Stimulated activated CD4-positive, alpha-beta T cell treated with anti-CD3 and anti-CD28 coated beads, Interleukin-15, amount 100 ng/mL, for 1 hour (primary cell): ENCODE data around the gene RAC2.
A peak's percentile ranks its signal among the peaks of the same experiment; 100 is the strongest.

Source experiments
- DNase-seq, 2 donors: peaks; one replicate each; pipeline ENCODE4 v3.0.0-alpha.2; 2020; ENCODE audit warnings: low read depth in 1 of 2, low spot score in 1 of 2

The RAC2 gene

GRCh38 chr22:37244114-37244921 lies at the start of gene RAC2:
RAC2 (minus strand) TSS chr22:37244269; CDS start chr22:37244148, 121 bp downstream.
- peak; percentile 81 for DNase-seq

GRCh38 chr22:37293172-37293571 lies 49.1 kb upstream of the RAC2 start:
- DNase-seq, result no peak

DNA sequence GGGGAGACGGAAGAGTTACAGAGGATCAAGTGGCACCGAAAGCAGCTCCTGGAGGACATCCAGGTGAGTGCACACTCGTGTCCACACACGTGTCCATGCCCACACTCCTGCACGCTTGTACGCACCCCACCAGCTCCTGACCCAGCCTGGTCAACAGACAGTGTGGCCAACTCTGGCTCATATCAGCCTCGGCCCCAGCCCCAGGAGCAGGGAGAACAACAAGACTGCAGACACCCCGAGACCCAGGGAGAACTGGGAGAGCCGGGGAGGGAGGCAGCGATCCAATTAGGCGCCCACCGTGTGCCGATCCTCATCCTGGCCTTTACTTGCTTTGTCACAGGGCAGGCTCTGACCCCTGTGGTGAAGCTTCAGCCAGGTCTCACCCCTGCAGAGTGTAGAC lies 48.6 kb upstream of the RAC2 start:
- no peak for DNase-seq

DNA sequence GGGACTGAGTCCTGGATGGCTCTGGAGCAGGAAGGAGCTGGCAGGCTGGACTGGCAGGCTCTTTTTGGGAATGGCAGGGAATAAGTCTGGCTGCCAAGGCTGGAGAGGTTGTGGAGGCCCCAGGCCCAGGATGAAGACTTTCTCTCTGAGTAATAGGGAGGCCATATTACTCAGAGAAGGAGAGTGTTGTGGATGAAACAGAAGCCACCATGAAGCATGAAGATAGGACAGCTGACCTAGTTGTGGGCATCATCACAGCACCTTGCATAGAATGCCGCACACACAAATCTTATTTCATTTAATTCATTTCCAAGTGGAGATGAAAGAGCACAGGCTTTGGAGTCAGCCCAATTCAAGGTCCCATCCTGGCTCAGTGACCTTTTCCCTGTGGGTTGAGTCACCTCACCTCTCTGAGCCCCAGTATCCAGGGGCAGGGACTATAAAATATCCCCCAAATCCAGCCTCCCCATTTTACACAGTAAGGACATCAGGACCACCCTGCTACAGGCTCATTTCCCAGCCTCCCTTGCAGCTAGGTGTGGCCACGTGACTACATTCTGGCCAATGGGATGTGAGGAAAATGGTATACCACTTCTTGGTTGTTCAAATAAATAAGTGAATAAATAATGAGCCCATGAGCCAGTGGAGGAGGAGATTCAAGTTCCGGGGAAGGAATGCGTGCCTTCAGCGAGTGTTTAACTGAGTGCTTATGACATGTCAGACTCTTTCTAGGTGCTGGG lies 47.7 kb upstream of the RAC2 start:
- DNase-seq, result no peak

GRCh38 chr22:37290737-37291136 lies 46.7 kb upstream of the RAC2 start:
- no peak for DNase-seq

DNA sequence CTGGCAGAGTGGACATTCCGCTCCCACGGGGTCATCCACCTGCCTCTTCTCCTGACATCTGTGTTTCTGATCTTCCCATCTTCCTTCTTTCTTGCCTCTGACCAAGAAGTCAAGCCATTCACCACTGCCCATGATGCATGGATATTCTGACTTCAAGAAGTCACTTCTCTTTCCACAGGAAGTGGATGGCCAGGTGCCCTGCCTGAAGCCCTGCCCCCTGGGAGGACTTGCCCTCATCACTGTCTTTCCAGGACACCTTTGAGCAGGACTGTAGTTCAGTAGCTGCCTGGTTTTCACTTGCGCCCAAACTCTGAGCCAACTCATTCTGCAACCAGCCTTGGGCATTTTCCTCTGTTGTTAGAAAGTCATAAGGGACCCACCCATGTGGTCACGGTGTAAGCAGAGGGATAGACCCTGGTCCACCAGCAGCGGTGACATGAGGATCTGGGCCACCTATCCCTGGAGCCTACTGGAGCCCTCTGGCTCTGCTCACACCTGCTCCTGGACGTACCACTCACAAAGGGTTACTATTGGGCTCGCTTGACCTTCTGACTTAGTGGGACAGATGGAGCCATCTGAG lies 45.2 kb upstream of the RAC2 start:
- DNase-seq, result no peak

- no peak for DNase-seq
Measured at GRCh38 chr22:37288521-37288920, 44.5 kb upstream of the RAC2 start.

GRCh38 chr22:37287550-37287951 lies 43.5 kb upstream of the RAC2 start:
- no peak for DNase-seq

DNA sequence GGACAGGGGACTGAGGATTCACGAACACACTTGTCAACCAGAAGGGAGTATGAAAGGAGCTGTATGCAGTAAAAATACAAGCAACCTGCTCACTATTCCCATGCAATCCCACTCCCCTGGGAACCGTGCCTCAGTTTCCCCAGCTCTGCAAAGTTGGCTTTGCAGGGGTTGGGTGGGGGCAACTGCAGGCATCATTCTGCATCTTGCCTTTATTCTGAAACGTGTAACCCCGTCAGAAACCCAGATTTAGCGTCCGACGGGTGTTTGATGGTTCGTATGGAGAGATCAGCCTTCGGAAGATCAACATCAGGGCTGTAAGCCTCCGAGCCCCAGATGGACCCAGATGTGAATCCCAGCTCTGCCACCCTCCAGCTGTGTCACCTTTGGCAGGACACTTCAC lies 41.9 kb upstream of the RAC2 start:
- DNase-seq, result no peak

DNA sequence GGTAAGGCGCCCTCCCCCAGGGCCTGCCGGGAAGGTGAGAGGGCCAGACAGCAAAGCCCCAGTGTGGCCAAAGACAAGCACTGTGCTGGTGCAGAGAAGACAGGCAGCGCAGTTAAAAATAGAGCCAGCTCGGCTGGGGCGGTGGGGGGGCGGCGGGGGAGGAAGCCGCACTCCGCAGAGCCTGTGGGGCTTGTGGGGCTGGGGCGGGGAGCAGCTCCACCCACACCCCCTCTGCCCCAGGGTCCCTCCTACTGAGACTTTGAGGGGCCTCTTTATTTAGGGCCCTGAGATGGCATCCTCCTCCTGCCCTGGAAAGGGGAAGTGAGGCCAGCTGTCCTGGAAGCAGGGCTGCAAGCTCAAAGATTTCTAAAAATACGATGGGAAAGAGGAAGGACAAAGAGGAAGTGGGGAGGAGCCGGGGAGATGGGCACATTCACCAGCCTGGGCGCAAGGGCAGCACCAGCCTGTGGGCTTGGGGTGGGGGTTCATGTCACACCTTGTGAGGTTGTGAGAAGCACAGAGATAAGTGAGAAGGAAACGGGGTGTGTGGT lies 40.8 kb upstream of the RAC2 start:
- no peak for DNase-seq

- DNase-seq, result no peak
Measured at GRCh38 chr22:37284126-37284804, 40.2 kb upstream of the RAC2 start.

- DNase-seq, result no peak
Measured at GRCh38 chr22:37283393-37283937, 39.4 kb upstream of the RAC2 start.

DNA sequence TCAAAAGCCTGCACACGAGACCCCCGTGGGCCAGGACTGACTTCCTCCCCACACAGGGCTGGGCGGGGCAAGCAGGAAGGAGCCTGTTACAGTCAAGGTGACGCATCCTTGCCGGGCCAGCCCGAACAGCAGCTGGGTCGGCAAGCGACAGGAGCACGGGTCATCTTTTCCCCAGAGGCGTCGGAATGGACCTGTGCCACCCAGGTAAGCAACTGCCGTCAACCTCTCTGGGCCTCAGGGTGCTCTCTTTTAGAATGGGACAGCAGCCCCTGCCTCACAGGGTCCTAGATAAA lies 38.3 kb upstream of the RAC2 start, which contains the start of gene CYTH4:
Gene CYTH4 (plus strand): TSS at position 124 of the 293 bp plus-strand sequence. CDS start 62 bp downstream, at position 186.
- DNase-seq, result peak; percentile 54 to 64

DNA sequence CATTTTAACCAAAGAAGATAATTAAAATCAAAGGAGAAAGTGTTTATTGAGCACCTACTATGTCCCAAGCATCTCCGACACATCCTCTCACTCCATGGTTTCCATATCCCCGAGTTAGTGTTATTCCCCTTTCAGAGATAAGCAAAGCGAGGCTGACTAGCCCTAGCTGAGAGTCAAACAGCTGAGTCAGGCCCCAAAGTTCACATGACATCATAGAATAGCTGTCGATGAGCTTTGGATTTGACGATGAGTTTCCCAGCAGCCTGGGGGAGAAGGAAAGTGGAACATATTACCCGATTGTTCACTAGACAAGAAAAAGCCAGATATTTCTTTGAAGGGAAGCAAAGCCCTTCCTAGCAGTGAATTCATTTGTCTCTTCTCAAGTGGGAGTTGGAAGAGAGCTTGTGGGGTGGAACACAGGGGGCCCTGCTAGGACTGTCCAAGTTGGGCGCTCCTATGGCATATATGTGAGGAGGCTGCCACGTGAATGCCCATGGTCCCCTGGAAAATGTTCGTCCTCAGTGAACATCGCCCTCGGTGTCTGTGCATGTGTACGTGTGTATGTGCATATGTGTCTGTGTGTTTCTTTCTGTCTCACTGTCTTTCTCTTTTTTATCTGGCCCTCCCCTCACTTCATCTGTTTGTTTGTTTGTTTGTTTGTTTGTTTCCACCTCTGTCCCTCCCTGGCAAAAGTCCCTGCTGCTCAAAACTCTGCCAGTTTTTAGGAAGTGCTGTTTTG lies 37.7 kb upstream of the RAC2 start:
- DNase-seq, result no peak

DNA sequence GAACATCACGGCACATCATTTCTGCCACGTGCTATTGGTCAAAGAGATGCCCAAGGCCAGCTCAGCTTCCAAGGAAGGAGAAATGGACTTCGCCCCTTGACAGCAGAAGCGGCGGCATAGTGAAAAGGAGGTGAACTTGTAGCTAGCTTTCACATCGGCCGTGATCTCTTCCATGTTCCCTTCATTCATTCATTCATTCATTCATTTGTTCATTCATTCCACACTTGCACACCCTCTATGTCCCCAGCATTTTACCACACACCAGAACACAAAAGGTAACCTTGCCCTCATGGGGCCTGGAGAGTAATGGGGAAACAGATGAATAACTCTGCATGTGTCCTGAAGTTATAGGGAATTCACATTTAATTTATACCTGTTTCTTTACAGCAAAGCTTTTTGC lies 37.1 kb upstream of the RAC2 start:
- DNase-seq, result no peak

DNA sequence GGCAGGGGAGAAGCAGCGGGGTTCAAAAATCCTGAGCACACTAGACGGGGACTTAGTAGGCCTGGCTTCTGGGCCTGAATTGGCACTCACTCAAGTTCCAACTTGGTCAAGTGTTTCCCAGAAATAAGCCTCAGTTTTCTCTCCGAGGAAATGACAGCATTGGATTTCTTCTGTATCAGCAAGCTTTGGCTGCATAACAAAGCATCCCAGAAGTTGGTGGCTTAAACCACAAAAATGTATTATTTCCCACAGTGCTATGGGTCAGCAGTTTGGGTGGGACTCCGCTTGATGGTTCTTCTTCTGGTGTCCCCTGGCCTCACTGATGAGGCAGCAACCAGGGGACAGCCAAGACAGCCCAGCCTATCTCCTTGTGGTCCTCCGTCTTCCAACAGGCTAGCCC lies 36.6 kb upstream of the RAC2 start:
- no peak for DNase-seq

GRCh38 chr22:37279331-37280181 lies 35.5 kb upstream of the RAC2 start:
- DNase-seq, result no peak

- DNase-seq, result no peak
Measured at GRCh38 chr22:37278261-37278660, 34.2 kb upstream of the RAC2 start.

DNA sequence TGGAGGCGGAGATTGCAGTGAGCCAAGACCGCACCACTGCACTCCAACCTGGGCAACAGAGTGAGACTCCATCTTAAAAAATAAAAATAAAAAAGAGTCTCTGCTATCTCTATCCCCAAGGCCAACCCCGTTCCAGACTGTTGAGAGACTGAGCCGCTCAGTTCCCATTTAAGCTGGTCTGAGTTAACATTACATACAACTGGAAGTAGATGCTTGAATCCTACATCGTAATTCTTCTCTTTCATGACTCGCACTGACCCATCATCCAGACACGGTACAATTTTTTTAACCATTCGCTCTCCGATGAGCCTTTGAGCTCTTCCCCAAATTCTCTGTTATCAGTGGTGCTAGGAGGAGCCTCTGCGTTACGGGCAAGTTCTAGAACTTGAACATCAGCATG lies 33.3 kb upstream of the RAC2 start:
- no peak for DNase-seq

DNA sequence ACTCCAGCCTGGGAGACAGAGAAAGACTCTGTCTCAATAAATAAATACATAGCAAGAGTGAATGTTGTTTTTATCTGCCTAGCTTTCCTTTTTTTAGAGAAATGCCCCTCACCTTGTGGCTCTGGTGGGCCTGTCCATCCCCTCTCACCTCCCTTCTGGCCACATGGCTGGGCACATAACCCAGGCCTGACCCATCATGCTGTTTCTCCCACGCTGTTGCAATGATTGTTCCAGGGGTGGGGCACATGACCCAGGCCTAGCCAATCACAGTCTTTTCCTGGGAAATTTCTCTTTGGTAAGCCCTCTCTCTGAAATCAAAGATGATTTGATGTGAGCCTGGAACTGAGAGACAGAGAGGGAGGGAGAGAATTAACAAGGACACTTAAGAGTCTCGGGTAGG lies 32.7 kb upstream of the RAC2 start:
- DNase-seq, result no peak
